ES-I3 (cell line): ENCODE results near the gene CYP27C1.

Experiments
- H3K36me3 ChIP-seq: 2 replicates; pipeline ENCODE4 v1.6.1; 2013; ENCODE audit warnings: mild to moderate bottlenecking, low read length, control low read depth, moderate library complexity; ENCODE audit not compliant: insufficient read depth
- H3K4me1 ChIP-seq: 2 replicates; pipeline ENCODE4 v1.6.1; 2013; ENCODE audit warnings: mild to moderate bottlenecking, control low read depth, low read length; ENCODE audit not compliant: insufficient read depth
- H3K9ac ChIP-seq: 2 replicates; pipeline ENCODE4 v1.6.1; 2013; ENCODE audit warnings: low read depth, mild to moderate bottlenecking, low read length, moderate library complexity
- H3K9me3 ChIP-seq: 2 replicates; pipeline ENCODE4 v1.6.1; 2013; ENCODE audit warnings: mild to moderate bottlenecking, low read length, moderate library complexity; ENCODE audit not compliant: control insufficient read depth, insufficient read depth

Gene CYP27C1

DNA sequence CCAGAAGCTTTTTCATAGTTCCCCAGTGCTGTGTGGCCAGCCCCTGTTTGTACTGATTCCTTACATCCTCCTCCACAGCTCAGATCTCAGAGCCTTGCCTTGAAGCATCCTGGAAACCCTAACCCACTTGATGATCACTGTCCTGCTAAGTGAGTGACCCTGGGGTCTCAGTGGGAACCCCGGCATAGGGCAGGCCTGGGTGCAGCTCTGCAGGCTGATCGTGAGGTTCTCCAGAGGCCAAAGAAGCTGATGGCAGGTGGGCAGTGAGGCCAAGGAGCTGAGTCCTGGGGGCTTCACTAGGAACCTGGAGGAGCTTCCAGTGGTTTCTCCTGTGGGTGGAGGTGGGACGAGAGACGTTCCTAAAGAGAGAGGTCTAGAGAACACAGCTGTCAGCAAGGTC, 65.7 kb downstream of the CYP27C1 start:
- no peak overlapping the region for H3K9ac ChIP-seq

DNA sequence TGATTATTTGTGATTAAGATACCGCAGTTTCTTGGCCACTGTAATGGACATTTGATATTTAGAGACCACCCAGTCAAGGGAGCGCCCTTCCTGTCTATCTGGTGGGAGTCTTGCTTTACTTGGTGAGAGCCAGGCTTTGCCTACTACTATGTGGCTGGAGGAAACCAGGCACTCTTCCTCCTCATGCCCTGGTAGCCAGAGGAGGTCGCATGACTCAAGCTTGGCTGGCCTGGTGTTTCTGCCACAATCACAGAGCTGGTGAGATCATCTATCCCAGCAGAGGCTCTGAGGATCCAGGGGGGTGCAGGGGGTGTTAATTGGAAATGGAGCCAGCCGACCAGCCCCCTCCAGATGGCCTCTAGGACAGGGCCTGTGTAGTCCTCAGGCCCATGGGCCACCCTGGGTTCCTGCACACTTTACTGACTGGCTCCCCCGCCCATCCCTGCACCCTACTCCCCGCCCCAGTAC, 66.4 kb downstream of the CYP27C1 start:
- no peaks in the 10 kb centered on the region for H3K36me3 ChIP-seq
- H3K4me1 ChIP-seq: no peaks in the 10 kb centered on the region; the same call in 1 of the 2 replicates
- H3K9ac ChIP-seq: no peak overlapping the region
- peaks cover 11% of the 10 kb centered on the region for H3K9me3 ChIP-seq

More for the DNA sequence above, 65.7 kb downstream of the CYP27C1 start:
- H3K4me1 ChIP-seq: no peaks in the 10 kb centered on the region; the same call in 1 of the 2 replicates
- H3K9me3 ChIP-seq: peaks cover 11% of the 10 kb centered on the region
- no peaks in the 10 kb centered on the region for H3K36me3 ChIP-seq

DNA sequence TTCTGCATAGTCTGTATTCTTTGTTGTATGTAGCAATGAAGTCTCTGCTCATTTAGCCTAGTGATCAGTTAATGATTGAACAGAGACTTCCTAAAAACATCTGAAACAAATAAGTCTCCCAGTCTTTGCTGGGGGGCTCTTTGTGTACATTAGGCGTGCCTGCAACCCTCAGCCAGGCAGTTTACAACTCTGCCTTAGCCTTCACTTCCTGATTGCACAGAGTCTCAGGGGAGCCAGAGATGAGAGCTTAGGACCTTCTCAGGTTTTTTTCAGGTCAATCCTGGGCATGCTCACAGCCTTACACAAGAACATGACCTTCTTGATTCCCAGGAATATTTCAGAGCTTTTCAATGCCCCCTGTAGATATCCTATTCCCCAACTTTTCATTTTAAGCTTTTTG, 69.1 kb downstream of the CYP27C1 start:
- Histone ChIP-seq H3K36me3 (no peaks in the 10 kb centered on the region), H3K9ac (no peak overlapping the region), H3K4me1 (no peaks in the 10 kb centered on the region), H3K9me3 (peaks cover 5% of the 10 kb centered on the region)

DNA sequence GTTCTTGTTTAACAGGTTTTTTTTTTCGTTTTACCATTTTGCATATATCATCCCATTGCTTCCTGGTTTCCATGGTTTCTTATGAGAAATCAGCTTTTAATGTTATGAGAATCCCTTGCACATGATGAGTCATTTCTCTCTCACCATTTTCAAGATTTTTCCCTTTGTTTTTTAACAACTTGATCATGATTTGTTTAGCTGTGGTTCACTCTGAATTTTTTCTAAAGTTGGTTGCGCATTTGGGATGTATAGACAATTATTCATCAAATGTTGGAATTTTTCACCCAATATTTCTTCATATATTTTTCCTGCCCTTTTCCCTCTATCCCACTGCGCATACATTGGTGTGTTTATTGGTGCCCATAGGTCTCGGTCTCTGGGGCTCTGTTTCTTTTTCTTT, 70.7 kb downstream of the CYP27C1 start:
- no peak overlapping the region for H3K9ac ChIP-seq

DNA sequence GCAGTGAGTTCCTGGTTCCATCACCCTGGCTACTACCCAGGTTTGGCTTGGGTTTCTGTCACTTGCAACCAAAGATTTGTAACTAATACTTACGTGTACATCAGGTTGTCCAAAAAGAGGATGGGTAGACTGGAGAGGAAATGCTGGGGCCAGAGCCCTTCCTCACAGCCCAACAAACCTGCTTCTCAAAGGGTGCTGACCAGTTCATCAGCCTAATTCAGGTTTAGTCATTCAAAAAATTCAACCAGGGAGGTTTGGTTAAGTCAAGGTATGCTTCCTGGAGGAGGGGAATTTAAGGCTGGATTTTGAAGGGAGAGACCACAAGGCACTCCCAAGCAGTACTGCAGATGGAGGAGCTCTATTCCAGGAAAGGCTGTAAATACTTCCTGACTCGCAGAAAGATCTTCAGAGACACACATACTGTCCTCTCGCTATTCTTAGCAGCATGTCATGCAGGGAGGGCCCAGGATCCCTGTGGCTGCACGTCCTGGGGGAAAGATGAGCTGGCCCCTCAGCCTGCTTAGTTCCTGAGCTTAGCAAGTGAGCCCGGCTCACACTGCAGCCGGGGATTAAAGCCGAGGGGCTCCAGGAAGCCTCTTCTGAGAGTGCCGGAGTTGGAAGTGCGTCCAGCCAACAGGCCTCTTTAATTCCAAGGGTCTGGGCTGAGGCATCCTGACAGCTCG, 73.1 kb downstream of the CYP27C1 start:
- H3K4me1 ChIP-seq: no peaks in the 10 kb centered on the region
- peaks cover 5% of the 10 kb centered on the region for H3K9me3 ChIP-seq
- H3K36me3 ChIP-seq: no peaks in the 10 kb centered on the region
- H3K9ac ChIP-seq: no peak overlapping the region

More for the DNA sequence above, 70.7 kb downstream of the CYP27C1 start:
- no peaks in the 10 kb centered on the region for H3K4me1 ChIP-seq
- H3K36me3 ChIP-seq: no peaks in the 10 kb centered on the region
- peaks cover 5% of the 10 kb centered on the region for H3K9me3 ChIP-seq

DNA sequence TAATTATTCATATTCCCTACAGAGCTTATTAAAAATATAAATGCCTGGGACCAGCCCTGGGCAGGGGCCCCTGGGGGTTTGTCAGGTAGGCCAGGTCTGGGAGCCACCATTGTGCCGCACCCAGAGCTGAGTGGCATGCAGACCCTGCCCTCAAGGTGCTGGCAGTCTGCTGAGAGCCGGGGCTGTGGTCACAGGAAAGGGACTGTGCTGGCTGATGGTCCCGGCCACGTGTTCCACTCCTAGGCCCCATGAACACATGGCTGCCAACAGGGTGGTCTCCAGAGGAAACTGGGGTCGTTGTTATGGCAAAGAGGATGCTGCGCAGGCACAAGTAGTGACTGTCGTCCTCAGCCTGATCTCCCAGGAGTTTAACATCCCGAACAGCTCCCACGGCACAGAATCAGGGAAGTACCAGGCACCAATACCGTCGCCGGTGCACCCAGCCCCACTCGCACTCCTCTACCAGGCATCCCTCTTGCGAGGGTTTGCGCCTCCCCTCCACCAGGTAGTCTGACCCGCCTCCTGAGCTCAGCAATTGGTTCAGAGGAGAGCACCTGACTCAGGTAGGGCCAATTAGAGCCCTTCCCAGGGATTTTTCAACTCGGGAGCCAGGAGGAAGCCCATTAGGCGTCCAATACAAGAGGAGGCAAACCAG, 73.9 kb downstream of the CYP27C1 start:
- no peaks in the 10 kb centered on the region for H3K4me1 ChIP-seq
- no peak overlapping the region for H3K9ac ChIP-seq
- no peaks in the 10 kb centered on the region for H3K36me3 ChIP-seq
- peaks cover 3% of the 10 kb centered on the region for H3K9me3 ChIP-seq

DNA sequence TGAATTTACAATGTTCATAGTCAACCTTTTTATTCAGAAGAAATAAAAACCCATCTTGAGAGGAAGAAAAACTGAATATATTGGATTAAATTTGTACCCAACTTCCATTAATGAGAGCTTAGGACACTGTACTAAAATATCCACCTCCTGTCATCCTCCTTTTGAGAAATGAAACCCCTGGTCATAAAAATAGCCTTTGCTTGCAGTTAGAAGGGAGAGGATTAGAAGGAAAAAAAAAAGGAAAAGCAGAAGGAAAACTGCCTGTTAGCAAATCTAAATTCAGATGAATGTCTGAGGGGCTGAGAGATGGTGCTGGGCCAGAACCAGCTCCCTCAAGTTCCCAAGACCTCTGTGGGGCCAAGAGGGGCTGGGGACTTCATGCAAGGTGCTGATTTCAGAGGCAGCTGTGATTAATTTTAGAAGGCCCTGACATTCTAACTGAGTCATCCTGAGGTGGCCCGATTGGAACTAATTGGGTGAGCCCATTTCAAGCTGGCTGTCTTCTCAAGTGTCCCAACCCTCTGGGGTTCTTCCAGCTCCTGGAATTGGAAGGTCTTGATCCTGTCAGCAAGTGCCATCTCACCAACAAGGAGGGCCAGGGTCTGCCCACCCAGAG, 74.7 kb downstream of the CYP27C1 start:
- H3K9me3 ChIP-seq: no peaks in the 10 kb centered on the region
- H3K9ac ChIP-seq: no peak overlapping the region
- H3K4me1 ChIP-seq: no peaks in the 10 kb centered on the region
- no peaks in the 10 kb centered on the region for H3K36me3 ChIP-seq

DNA sequence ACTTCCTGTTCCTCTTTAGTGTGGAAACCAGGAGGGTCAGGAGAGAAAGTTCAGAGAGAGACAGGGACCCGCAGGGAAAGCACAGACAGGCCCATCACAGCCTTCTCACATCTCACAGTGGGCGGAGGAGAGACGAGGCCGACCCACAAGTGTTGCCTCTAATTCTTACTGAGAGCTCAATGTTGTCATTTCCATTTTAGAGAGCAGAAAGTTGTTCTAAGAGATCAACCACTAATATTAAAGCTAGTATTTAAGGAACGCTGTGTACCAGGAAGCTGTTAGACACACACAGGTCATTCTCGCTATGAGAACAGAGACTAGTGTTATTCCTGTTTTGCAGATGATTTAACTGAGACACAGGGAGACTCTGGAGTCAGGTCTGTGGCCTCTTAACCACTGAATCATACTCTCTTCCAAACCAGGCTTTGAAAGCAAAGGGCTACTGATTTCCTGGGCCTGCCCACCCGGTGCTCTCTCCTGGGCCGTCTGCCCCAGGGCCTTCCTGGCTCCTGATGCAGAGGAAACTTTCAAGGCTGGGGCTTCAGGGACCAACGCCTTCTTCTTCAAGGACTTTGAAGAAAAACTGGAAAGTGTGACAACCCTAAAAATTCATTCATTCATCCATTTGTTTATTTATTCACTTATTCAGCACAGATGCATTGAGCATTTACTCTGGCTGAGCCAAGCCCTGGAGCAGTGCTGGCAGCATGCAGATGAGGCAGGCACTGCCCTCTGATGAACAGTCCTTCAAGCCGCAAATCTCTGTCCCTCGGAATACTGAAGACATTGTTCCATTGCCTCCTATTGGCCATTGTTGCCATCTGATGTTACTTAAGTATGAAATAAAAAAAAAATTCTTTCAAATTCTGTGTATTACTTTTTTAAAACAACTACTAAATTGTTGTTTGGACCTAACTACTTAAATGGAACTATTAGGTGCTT, 76.0 kb downstream of the CYP27C1 start:
- Histone ChIP-seq H3K4me1 (no peaks in the 10 kb centered on the region), H3K9ac (no peak overlapping the region), H3K36me3 (no peaks in the 10 kb centered on the region), H3K9me3 (no peaks in the 10 kb centered on the region; the same call in 1 of the 2 replicates)

DNA sequence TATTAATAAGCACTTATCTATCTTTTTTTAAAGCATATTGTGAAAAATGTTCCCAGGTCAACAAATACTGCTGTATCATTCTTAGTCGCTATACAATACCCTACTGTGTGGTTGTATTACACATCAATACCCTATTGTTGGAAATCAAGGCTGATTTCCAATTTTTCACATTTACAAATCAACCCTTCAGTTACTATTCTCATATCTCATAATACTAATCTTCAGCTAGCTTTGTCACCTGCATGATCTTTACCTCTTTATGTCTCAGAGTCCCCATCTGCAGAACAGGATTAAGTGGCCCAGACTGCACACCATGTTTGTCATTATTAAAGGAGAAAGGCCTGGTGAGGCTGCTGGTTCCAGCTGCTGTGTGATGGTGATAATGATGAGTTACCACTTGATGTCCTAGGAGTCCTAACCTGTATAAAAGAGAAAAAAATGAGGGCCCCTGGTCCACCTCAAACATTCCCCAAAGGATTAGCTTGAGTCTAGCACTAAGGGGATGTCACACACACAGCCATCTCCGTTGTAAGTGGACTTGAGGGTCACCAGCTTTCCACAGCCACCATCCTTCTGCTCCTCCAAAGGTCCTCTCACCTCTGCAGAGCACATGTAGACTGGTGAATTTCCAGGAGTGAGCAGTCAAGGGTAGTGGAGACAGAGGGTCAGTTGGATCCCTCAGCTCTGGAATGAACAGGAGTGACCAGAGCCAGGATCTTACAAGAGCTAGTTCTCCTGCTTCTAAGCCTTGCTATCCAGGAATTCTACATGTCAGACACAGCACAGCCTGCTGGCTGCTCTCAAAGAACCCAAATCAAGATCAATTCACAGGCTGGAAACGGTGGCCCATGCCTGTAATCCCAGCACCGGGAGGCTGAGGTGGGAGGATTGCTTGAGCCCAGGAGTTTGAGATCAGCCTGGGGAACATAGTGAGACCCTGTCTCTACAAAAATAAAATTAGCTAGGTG, 77.2 kb downstream of the CYP27C1 start:
- H3K36me3 ChIP-seq: no peaks in the 10 kb centered on the region
- H3K9ac ChIP-seq: no peak overlapping the region
- H3K9me3 ChIP-seq: no peaks in the 10 kb centered on the region; the same call in 1 of the 2 replicates
- no peaks in the 10 kb centered on the region for H3K4me1 ChIP-seq

DNA sequence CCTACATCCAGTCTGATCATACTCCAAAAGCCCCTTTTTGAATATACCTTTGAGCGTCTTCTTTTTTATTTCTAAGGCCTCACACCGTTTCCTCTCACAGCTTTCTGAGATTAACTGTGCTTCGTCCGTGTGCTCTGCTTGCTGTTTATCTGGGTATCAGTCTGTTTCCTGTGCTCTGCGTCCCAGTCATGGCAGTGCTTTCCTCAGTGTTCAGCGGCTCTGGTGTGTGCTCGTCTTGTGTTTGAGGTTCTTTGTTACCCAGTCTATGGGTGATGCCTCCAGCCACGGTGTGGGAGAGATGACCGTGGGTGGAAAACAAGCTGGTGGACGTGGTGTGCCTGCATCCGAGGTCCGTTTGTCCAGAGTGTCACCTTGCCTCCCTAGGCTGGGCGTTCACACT, 79.6 kb downstream of the CYP27C1 start:
- Histone ChIP-seq H3K9ac (no peak overlapping the region), H3K9me3 (no peaks in the 10 kb centered on the region; the same call in 1 of the 2 replicates), H3K4me1 (no peaks in the 10 kb centered on the region), H3K36me3 (no peaks in the 10 kb centered on the region)

DNA sequence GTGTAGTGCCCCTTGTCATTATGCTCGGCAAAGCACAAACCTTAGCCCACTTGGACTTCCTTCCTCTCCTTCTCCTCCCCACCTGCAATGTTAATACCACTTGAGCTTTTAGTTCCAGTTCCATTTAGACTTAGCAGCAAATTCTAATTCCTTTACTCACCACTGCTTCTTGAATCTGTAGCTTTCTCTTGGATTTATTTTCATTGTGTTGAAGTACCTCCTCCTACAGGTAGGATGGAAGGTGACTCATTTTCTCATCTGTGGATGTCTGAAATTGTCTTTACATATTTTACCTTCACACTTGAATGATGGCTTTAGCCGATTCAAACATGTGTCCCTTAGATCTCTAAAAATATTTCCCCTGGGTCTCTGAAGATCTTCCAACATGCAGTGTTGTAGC, 80.3 kb downstream of the CYP27C1 start:
- Histone ChIP-seq H3K4me1 (no peaks in the 10 kb centered on the region), H3K36me3 (no peaks in the 10 kb centered on the region), H3K9me3 (no peaks in the 10 kb centered on the region; the same call in 1 of the 2 replicates), H3K9ac (no peak overlapping the region)

DNA sequence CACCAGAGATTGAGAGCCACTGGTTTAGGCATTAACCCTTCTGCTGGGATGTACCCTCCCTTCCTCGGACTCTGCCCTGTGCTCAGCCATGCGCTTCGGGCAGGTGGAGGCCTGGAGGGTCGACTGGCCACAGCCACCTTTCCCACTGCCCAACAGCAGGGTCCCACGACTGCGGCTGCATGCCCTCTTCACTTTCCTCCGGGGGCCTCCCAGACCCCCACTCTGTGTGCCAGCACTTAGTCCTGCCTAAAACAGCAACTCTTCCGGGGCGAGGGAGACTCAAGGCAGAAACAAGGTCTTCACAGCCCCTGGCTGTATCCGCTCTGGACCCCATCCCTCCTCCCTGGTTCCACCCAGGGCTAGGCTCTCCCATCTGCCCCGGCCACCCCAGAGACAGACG, 81.8 kb downstream of the CYP27C1 start:
- H3K4me1 ChIP-seq: no peaks in the 10 kb centered on the region
- H3K36me3 ChIP-seq: no peaks in the 10 kb centered on the region
- no peaks in the 10 kb centered on the region; the same call in 1 of the 2 replicates for H3K9me3 ChIP-seq
- H3K9ac ChIP-seq: no peak overlapping the region

DNA sequence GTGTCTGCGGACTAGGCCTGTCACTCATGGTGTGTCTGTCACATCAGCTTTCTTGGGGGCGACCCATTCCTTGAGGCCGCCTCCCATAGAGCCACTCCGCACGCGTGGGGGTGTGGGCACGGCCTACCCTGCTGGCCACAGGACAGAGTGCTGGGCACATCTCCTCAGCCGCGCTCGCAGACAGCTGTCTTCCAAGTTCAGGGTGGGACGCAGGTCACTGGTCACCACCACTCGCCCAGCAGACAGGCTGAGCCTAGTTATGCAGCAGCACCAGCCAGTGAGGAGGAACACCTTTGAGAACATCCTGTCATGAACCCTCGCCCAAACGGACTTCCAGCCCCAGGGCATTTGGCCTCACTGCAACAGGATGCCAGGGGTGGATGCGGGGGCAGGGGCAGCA, 82.4 kb downstream of the CYP27C1 start:
- no peaks in the 10 kb centered on the region; the same call in 1 of the 2 replicates for H3K9me3 ChIP-seq
- H3K36me3 ChIP-seq: no peaks in the 10 kb centered on the region
- no peaks in the 10 kb centered on the region for H3K4me1 ChIP-seq
- H3K9ac ChIP-seq: no peak overlapping the region
